DMS 273 treated with DMSO at 0.1 percent for 48 hours (cell line): Measurements from ENCODE around the gene CSNK2A2.

Experiments
- DNase-seq: peaks from one replicate; lab custom pipeline; 2025; lab: John Stamatoyannopoulos, UW

CSNK2A2 gene

GRCh38 chr16:58138852-58139251 lies 59.1 kb downstream of the CSNK2A2 start:
- DNase-seq: no peak

- no peak for DNase-seq
Observed at GRCh38 chr16:58137581-58137980, 60.3 kb downstream of the CSNK2A2 start.

GRCh38 chr16:58129097-58129936 lies 68.6 kb downstream of the CSNK2A2 start, which contains the start of gene CFAP20:
CFAP20 (minus strand) TSS chr16:58129381; CDS start chr16:58129115, 266 bp downstream.
- DNase-seq: peak; percentile 99

- DNase-seq: no peak
Observed at GRCh38 chr16:58128711-58129096, 69.2 kb downstream of the CSNK2A2 start.

- no peak for DNase-seq
Observed at GRCh38 chr16:58128181-58128631, 69.7 kb downstream of the CSNK2A2 start.

- DNase-seq: no peak
Observed at GRCh38 chr16:58127634-58128033, 70.3 kb downstream of the CSNK2A2 start.

GRCh38 chr16:58127033-58127556 lies 70.8 kb downstream of the CSNK2A2 start:
- DNase-seq: no peak

- DNase-seq: no peak
Observed at GRCh38 chr16:58126451-58126961, 71.4 kb downstream of the CSNK2A2 start.

GRCh38 chr16:58125781-58126335 lies 72.0 kb downstream of the CSNK2A2 start:
- DNase-seq: no peak

- DNase-seq: no peak
Observed at GRCh38 chr16:58125041-58125440, 72.9 kb downstream of the CSNK2A2 start.

- DNase-seq: no peak
Observed at GRCh38 chr16:58124601-58124915, 73.3 kb downstream of the CSNK2A2 start.

GRCh38 chr16:58123896-58124600 lies 73.9 kb downstream of the CSNK2A2 start:
- peak; percentile 34 for DNase-seq

- no peak for DNase-seq
Observed at GRCh38 chr16:58121132-58121531, 76.8 kb downstream of the CSNK2A2 start.

GRCh38 chr16:58120234-58120633 lies 77.7 kb downstream of the CSNK2A2 start:
- DNase-seq: no peak

GRCh38 chr16:58119509-58119845 lies 78.4 kb downstream of the CSNK2A2 start:
- no peak for DNase-seq

GRCh38 chr16:58118801-58119508 lies 79.0 kb downstream of the CSNK2A2 start:
- DNase-seq: no peak

- DNase-seq: no peak
Observed at GRCh38 chr16:58116529-58116928, 81.4 kb downstream of the CSNK2A2 start.

GRCh38 chr16:58116081-58116480 lies 81.8 kb downstream of the CSNK2A2 start:
- DNase-seq: no peak

- no peak for DNase-seq
Observed at GRCh38 chr16:58114827-58115825, 82.8 kb downstream of the CSNK2A2 start.

GRCh38 chr16:58111302-58111627 lies 86.6 kb downstream of the CSNK2A2 start:
- DNase-seq: no peak
